Left ventricle myocardium inferior (tissue), 1 donor: ENCODE data around the gene BBLN. TPM values are rescaled to one million over a fixed set of nuclear protein-coding genes. Genes with fewer than 3 reads are reported as not detected.

ENCODE experiments used
- DNase-seq: peaks from one replicate; pipeline ENCODE4 v3.0.0-alpha.2; 2020
- H3K27ac ChIP-seq: fragments of 200-600 bp; replicated peaks from 2 replicates; pipeline ENCODE4 v1.8.0; 2021
- H3K27me3 ChIP-seq: fragments of 200-600 bp; 2 replicates; pipeline ENCODE4 v1.8.0; 2021; ENCODE audit warnings: low read depth
- H3K36me3 ChIP-seq: fragments of 200-600 bp; 2 replicates; pipeline ENCODE4 v1.8.0; 2021
- H3K4me1 ChIP-seq: fragments of 200-600 bp; 2 replicates; pipeline ENCODE4 v1.8.0; 2021
- H3K4me3 ChIP-seq: fragments of 200-600 bp; 2 replicates; pipeline ENCODE4 v1.8.0; 2021; ENCODE audit warnings: mild to moderate bottlenecking, moderate library complexity
- H3K9me3 ChIP-seq: fragments of 200-600 bp; replicated peaks from 2 replicates; pipeline ENCODE4 v1.8.0; 2021
- intact Hi-C: fragments of 100-400 bp; cut with micrococcal nuclease; formaldehyde crosslinking; loops from one replicate; pipeline ENCODE4 v1.11.0; 2022
- total RNA-seq: library from RNA; stranded (reverse); fragmentation: NEBNext Ultra II Directional; extraction: Animal tissue kit (Norgen Biotek cat#: 25700); gene quantifications from one replicate; pipeline ENCODE4 v1.2.1, GENCODE V29; 2021
- TF ChIP-seq, protein P1 (sequence below): fragments of 200-600 bp; IDR thresholded peaks from 2 replicates; pipeline ENCODE4 v1.8.0; 2021; ENCODE audit warnings: antibody characterized with exemption, mild to moderate bottlenecking, borderline replicate concordance
- donor health status: DM: no; HTN: yes; CAD: no; lungs with severe emphysema.

BBLN gene
- total RNA-seq, 1 donor from 2014 or later = 52.5 TPM

DNA sequence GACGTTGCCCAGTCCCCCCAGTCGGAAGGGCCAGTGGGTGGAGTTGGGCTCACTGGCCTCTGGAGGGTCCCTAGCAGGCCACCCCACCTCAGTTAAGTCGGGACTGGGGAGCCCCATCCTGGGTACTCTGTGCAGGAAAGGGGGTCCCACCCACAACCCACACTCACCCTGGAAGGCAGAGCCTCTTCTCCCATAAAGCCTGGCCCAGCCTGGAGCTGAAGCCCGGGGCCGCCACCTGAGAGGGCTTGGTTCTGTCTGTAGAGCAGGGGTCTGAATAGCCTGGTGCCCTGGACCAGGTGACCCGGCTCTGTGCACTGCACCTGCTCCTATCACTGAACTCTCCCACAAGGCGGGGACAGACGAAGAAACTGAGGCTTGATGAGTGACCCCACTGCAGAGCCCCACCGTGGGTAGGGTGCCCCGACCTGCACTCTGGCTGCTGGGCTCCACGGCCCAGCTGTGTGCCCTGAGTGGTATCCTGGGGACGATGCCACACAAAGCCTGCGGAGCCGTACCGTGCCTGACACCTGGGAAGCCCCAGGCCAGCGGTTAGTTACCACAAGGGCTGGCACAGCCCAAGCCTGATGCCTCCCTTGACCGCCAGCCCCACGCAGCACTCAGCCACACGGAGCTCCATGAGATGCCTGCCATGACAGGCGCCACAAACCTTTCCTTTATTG, 39.9 kb upstream of the BBLN start:
- no peak overlapping the region for H3K4me3 ChIP-seq
- DNase-seq = no peak
- peaks cover 17% of the 10 kb centered on the region for H3K4me1 ChIP-seq
- H3K27me3 ChIP-seq = no peaks in the 10 kb centered on the region
- H3K27ac ChIP-seq = no peak overlapping the region
- TF ChIP-seq, protein P1, sequence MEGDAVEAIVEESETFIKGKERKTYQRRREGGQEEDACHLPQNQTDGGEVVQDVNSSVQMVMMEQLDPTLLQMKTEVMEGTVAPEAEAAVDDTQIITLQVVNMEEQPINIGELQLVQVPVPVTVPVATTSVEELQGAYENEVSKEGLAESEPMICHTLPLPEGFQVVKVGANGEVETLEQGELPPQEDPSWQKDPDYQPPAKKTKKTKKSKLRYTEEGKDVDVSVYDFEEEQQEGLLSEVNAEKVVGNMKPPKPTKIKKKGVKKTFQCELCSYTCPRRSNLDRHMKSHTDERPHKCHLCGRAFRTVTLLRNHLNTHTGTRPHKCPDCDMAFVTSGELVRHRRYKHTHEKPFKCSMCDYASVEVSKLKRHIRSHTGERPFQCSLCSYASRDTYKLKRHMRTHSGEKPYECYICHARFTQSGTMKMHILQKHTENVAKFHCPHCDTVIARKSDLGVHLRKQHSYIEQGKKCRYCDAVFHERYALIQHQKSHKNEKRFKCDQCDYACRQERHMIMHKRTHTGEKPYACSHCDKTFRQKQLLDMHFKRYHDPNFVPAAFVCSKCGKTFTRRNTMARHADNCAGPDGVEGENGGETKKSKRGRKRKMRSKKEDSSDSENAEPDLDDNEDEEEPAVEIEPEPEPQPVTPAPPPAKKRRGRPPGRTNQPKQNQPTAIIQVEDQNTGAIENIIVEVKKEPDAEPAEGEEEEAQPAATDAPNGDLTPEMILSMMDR = no peak
- H3K9me3 ChIP-seq = no peaks in the 10 kb centered on the region
- peaks cover 52% of the 10 kb centered on the region for H3K36me3 ChIP-seq
- intact Hi-C loops = no loop called here

DNA sequence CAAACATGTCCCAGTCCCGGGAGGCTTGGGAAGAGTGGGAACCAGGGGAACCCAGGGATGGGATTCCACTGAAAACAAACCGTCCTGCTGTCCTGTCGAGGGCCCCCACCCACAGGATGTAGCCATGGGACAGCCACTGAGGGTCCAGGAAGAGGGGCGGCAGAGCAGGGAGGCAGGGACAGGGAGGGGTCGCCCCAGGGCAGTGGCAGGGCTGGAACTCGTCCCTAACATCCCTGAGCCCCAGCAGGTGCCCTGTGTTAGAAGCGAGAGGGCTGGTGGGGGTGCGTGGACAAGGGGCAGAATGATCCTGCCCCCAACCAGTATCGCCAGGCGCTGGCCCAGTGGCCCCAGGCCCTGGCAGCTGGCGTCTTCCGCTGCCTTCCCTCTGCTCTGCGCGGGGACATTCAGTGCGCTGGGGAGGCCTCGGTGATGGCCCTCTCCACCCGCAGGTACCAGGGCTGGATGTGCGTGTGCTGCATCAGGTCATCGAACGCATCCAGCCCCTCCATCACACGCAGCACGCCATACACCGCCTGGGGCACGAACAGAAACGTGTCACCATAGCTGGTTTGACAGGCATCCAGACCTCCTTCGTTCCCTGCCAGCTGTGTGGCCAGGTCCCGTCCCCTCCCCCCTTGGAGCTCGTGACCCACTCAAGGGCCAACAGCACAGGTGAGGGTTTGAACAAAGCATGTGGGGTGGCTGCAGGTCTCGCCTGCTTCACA, 39.2 kb upstream of the BBLN start:
- peaks cover 24% of the 10 kb centered on the region for H3K4me1 ChIP-seq
- intact Hi-C loops = no loop called here
- H3K36me3 ChIP-seq = peaks cover 51% of the 10 kb centered on the region
- H3K27me3 ChIP-seq = no peaks in the 10 kb centered on the region
- no peak for DNase-seq
- H3K9me3 ChIP-seq = no peaks in the 10 kb centered on the region
- H3K27ac ChIP-seq = no peak overlapping the region
- TF ChIP-seq, protein P1 = no peak
- H3K4me3 ChIP-seq = no peak overlapping the region

DNA sequence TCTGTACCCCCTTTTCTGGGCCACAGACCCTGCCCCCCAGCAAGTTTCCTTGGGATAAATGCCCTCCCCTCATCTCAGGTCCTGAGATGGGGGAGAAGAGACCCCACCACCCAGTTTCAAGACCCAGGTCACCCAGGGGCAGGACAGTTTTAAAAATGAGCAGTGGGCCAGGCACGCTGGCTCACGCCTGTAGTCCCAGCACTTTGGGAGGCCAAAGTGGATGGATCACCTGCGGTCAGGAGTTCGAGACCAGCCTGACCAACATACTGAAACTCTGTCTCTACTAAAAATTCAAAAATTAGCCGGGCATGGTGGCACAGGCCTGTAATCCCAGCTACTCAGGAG, 38.6 kb upstream of the BBLN start:
- H3K4me3 ChIP-seq = no peak overlapping the region
- no peak overlapping the region for H3K27ac ChIP-seq
- H3K9me3 ChIP-seq = no peaks in the 10 kb centered on the region
- peaks cover 29% of the 10 kb centered on the region for H3K4me1 ChIP-seq
- no peaks in the 10 kb centered on the region for H3K27me3 ChIP-seq
- peak; percentile 5 for DNase-seq
- TF ChIP-seq, protein P1 = no peak
- intact Hi-C loops = no loop called here
- H3K36me3 ChIP-seq = peaks cover 51% of the 10 kb centered on the region

DNA sequence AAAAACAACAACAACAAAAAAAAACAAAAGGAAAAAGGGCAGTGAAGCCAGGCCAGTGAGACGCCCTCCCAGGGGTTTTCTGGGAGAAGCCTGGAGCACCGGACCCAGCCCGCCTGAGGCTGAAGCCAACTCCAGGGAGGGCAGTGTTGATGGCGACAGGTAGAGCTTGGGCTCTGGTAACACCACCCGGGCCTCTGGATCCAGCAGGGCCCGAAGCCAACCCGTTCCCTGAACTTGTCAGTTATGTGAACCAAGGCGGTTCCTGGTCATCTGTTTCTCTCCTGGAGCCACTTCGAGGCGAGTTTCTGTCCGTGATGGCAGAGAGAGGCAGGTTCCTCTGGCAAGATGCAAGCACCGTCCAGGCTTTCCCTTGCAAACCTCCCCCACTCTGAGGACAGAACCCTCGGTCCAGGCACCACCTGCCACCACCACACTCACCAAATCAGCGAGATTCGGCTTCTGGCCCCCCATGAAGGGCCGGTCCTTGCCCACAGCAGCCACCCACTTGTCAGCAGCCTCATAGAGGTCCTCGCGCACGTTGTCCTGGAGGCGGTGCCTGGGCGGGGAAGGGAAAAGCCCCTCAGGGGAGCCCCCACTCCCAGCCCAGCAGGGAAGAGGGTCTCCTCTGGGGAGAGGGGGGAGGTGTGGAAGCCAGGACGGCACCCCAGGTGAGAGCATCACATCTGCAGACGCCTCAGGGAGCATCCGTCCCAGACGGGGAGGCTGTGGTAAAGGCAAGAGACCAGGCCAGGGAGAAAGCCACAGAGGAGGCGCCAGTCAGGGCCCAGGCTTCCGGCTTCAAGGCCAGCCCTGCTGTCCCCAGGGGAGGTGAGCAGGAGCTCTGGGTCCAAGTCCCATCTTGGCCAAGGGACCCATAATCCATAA, 37.9 kb upstream of the BBLN start:
- no peak overlapping the region for H3K27ac ChIP-seq
- no peak overlapping the region for H3K4me3 ChIP-seq
- TF ChIP-seq, protein P1 = no peak
- H3K27me3 ChIP-seq = no peaks in the 10 kb centered on the region
- peaks cover 51% of the 10 kb centered on the region for H3K36me3 ChIP-seq
- H3K4me1 ChIP-seq = peaks cover 37% of the 10 kb centered on the region
- H3K9me3 ChIP-seq = no peaks in the 10 kb centered on the region
- DNase-seq = peak; percentile 13
- intact Hi-C loops = no loop called here

DNA sequence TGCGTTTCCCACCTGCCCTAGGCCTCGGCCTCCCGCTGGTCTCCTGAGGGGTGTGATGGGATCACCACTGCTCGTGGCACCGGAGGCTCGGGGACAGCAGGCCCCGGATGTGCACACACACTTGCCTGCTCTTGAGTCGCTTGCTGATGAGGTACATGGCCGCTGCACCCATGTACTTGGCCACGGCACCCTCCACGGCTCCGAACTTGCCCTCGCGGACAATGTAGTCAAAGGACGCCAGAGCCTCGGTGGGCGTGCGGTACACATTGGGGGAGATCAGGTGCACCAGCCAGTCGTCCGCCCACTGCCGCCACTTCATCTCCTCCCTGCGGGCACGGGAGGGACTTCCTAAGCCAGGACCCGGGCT, 37.3 kb upstream of the BBLN start:
- H3K36me3 ChIP-seq = peaks cover 51% of the 10 kb centered on the region
- intact Hi-C loops = no loop called here
- peak; percentile 14 for DNase-seq

More for the DNA sequence above, 37.3 kb upstream of the BBLN start:
- Histone ChIP-seq H3K9me3 (no peaks in the 10 kb centered on the region), H3K27me3 (no peaks in the 10 kb centered on the region), H3K4me3 (no peak overlapping the region), H3K4me1 (peaks cover 37% of the 10 kb centered on the region), H3K27ac (no peak overlapping the region)
- TF ChIP-seq, protein P1 = no peak
